Astrocyte of the cerebellum (primary cell): ENCODE measurements around the gene ZNF343.
A peak's percentile ranks its signal among the peaks of the same experiment; 100 is the strongest.

Source experiments
- DNase-seq: peaks from one replicate; pipeline ENCODE4 v3.0.0-alpha.2; 2011; ENCODE audit warnings: low read depth
- H3K4me3 ChIP-seq: 2 replicates; pipeline ENCODE4 v1.5.1; 2011; ENCODE audit warnings: mild to moderate bottlenecking, low read depth, low read length, moderate library complexity
- in situ Hi-C: cut with HindIII; loops from 2 replicates; pipeline ENCODE4 v1.10.0; 2017; ENCODE audit warnings: low sequenced_read_pairs
- TF ChIP-seq, protein P1 (sequence below): IDR thresholded peaks from 2 replicates; pipeline ENCODE4 v1.5.1; 2012; ENCODE audit warnings: low read length, low read depth, moderate library complexity, mild to moderate bottlenecking; ENCODE audit errors: missing control alignments

Gene ZNF343

DNA sequence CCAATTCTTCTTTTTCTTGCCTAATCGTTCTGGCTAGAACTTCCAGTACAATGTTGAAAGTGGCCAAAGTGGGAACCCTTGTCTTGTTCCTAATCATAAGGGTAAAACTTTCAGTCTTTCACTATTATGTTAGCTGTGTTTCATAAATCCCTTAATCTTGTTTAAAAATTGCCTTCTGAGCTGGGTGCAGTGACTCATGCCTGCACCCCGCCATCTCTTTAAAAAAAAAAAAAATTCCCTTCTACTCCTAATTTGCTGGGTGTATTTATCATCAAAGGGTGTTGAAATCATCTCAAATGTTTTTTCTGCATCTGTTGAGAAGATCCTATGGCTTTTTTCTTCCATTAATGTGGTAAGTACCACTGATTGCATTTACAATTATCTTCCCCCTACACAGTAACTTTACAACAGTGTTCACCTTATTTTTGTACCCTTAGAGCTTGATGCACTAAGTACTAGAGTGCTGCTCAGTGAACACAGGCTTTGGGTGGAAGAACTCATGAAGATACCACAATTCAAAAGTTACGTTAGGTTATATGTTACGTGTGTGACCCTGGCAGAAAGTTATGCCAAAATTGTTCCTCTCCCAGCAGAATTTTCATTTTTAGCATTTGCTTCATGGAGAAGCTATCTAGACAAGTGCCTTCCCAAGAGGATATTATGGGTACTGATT, 47.8 kb downstream of the ZNF343 start:
- H3K4me3 ChIP-seq: no peak overlapping the region
- TF ChIP-seq, protein P1, sequence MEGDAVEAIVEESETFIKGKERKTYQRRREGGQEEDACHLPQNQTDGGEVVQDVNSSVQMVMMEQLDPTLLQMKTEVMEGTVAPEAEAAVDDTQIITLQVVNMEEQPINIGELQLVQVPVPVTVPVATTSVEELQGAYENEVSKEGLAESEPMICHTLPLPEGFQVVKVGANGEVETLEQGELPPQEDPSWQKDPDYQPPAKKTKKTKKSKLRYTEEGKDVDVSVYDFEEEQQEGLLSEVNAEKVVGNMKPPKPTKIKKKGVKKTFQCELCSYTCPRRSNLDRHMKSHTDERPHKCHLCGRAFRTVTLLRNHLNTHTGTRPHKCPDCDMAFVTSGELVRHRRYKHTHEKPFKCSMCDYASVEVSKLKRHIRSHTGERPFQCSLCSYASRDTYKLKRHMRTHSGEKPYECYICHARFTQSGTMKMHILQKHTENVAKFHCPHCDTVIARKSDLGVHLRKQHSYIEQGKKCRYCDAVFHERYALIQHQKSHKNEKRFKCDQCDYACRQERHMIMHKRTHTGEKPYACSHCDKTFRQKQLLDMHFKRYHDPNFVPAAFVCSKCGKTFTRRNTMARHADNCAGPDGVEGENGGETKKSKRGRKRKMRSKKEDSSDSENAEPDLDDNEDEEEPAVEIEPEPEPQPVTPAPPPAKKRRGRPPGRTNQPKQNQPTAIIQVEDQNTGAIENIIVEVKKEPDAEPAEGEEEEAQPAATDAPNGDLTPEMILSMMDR: no peak
- no peak for DNase-seq
- in situ Hi-C loops: no loop called here

DNA sequence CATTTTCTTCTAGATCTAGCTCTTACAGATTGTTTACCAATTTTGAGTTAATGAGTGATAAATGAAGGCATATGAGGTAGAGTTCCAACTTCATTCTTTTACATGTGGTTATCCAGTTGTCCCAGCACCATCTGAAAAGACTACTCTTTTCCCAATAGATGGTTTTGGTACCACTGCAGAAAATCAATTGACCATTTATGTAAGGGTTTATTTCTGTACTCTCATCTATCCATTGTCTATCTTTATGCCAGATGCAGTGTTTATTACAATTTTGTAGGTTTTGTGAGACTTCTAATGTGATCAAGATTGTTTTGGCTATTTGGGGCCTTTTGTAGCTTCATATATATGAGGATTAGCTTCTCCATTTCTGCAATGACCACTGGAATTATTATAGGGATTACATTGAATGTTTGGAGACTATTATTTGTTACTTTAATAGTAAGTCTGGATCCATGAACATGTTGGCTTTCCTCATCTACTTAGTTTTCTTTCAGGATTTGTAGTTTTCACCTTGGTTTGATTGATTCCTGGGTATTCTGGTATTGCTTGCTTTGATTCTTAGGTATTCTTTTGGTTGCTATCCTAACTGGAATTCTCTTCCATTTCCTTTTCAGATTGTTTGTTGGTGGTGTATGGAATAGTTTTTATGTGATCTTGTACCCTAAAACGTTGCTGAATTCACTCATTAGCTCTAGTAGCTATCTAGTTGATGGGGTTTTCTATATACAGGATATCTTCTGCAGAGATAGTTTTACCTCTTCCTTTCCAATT, 48.5 kb downstream of the ZNF343 start:
- DNase-seq: no peak
- in situ Hi-C loops: no loop called here
- TF ChIP-seq, protein P1: no peak
- no peak overlapping the region for H3K4me3 ChIP-seq

DNA sequence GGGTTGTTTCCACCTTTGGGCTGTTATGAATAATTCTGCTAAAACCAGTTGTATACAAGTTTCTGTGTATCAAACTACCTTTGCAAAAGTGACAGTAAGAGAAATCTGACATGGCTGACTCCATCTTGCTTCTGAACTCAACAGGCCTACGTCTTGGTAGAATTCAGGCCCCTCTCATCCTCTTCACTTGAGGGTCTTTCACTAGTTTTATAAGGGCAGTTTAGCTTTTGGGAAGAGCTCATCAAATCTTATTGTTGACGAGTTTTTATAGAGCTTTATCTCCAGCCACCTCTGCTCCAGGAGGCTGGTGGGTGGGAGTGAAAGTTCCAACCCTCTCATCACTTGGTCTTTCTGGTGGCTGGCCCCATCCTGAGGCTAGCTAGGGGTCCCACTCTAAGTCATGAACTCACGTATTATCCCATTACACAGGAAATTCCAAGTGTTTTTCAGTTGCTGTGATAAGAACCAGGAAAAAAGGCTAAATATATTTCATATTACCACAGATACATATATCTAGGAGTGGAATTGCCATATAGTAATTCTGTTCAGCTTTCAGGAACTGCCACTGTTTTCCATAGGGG, 49.7 kb downstream of the ZNF343 start:
- in situ Hi-C loops: no loop called here
- TF ChIP-seq, protein P1: no peak
- DNase-seq: no peak
- H3K4me3 ChIP-seq: no peak overlapping the region

DNA sequence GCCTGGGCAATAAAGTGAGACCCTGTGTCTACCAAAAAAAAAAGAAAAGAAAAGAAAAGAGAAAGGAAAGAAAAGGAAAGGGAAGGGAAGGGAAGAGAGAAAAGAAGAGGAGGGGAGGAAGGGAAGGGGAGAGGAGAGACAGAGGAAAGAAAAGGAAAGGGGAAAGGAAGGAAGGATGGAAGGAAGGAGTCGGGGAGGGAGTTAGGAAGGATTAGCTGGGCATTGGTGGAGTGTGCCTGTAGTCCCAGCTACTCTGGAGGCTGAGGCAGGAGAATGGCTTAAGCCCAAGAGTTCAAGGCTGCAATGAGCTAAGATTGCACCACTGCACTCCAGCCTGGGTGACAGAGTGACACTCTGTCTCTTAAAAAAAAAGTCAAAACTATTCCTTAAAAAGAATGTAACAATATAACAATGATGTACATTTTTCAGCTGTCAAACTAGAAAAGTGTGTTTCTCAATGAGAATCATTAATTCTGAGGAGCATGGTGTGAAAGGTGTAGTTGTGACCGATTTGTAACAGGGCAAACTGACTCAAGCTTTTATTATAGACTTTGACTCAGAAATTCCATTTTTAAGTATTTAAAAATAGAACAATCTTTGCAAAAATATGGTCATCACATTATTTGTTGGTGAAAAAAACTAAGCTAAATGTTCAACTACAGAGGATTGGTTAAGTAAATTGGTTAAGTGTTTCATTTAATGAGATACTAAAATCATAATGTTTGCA, 52.8 kb downstream of the ZNF343 start:
- TF ChIP-seq, protein P1: no peak
- DNase-seq: no peak
- in situ Hi-C loops: no loop called here
- H3K4me3 ChIP-seq: no peak overlapping the region

DNA sequence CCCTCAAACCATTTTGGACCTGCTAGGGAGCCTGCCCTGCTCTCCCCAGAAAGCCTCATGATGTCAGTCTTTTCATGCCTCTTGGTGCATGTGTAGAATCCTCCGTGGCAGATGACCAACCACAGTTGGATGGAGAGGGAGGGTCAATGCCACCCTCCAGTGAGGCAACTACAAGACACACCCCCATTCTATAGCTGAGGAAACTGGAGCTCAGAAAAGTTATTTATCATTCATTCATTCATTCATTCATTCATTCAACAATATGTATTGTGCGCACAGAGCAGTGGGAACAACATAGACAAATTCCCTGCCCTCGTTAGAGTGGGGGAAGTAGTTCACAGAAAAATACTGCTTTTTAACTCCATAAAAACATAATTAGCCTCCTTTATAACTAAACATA, 54.9 kb downstream of the ZNF343 start:
- H3K4me3 ChIP-seq: no peak overlapping the region
- in situ Hi-C loops: no loop called here
- no peak for DNase-seq
- TF ChIP-seq, protein P1: no peak

DNA sequence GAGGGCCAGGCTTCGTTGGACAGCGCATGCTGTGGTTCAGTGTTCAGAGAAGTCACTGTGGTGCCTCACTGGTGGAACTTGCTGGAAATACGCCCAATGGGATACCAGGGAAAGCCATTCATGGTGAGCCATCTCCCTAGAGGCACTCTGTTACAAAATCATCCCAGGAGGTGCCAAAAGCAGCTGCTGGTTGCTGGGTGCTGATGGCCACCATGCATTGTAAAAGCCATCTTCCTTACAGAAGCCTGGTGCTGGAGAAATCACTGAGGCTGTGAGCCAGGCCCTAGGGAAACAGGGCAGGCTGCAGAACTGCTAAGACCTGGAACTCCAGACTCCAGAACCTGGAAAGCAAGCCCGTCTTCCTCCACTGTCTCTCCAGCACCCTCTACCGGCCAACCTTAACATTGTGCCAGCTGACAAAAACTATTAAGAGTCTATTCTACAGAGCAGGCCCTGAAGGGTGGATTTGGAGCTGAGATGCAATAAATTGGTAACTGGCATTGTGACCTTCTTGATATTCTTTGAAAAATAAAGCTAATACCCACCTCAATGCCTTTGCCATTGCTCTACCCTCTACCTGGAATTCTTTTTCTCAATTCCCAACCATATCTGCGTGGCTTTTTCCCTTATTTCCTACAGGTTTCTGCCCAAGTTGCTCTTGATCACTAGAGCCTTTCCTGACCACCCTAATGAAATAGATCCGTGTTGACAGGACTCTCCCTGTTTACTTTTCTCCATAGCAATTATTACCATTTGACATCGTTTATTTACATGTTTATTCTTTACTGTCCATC, 56.6 kb downstream of the ZNF343 start:
- in situ Hi-C loops: no loop called here
- TF ChIP-seq, protein P1: peak; percentile 91
- no peak overlapping the region for H3K4me3 ChIP-seq
- peak; percentile 59 for DNase-seq
